ENCODE measurements around the gene IL23R.

IL23R gene

DNA sequence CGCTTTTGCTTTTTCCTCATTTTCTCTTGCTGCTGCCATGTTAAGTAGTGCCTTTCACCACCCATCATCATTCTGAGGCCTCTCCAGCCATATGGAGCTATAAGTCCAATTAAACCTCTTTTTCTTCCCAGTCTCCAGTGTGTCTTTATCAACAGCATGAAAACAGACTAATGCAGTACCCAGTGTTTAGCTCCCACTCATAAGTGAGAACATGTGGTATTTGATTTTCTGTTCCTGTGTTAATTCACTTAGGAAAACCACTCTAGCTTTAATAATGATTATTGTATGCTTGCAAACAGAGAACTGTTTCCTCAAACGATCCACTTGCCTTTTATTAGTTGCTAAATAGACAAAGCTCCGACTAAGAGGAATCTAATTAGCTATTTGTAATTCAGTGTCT lies 43.3 kb downstream of the IL23R start:
- no peak for DNase-seq (ENCODE audit: low read depth)
- H3K4me3 ChIP-seq (ENCODE audit: low read length): no peak overlapping the region
- TF ChIP-seq, protein P1, sequence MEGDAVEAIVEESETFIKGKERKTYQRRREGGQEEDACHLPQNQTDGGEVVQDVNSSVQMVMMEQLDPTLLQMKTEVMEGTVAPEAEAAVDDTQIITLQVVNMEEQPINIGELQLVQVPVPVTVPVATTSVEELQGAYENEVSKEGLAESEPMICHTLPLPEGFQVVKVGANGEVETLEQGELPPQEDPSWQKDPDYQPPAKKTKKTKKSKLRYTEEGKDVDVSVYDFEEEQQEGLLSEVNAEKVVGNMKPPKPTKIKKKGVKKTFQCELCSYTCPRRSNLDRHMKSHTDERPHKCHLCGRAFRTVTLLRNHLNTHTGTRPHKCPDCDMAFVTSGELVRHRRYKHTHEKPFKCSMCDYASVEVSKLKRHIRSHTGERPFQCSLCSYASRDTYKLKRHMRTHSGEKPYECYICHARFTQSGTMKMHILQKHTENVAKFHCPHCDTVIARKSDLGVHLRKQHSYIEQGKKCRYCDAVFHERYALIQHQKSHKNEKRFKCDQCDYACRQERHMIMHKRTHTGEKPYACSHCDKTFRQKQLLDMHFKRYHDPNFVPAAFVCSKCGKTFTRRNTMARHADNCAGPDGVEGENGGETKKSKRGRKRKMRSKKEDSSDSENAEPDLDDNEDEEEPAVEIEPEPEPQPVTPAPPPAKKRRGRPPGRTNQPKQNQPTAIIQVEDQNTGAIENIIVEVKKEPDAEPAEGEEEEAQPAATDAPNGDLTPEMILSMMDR (conservative IDR thresholded peaks at IDR 0.05; ENCODE audit: low read depth, low read length): no peak

DNA sequence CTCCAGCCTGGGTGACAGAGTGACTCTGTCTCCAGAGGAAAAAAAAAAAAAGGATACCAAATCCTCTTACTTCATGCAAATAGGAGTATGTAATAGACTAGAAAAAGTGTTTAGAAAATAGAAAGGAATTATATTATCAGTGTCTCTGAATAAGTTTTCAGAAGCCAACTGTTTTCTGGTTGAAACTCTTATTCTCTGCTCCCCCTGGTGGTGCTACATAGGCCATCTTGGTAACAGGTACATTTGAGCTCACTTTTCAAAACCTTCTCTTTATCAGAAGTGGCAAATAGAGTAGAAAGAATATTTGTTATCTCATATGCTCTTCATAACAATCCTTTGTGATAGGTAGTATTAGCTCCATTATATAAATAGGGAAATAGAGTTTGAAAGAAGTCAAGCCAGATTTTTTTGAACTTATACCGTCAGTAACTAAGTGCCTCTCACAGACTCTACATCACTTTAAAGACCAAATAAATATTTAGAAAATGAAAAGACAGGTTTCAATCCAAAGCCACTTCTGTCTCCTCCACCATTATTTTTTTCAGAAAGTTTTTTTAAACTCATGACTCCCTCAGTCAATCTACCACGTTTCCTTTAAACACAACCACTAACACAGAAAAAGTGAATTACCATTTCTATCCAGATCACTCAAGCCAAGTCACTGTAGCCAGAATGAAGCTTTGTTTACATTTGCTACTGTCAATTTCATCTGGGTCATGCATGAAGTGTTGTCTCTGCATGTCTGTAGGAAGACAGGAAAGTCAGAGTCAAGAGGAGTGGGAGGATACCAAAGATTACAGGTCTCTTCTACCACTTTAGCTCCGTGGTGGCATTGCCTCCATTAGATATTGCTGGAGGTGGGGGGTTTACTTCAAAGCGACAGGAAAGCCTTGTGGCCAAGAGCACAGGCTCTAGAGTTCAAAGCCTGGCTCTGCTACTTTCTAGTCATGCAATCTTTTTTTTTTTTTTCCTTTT lies 45.6 kb downstream of the IL23R start:
- TF ChIP-seq, protein P1 (conservative IDR thresholded peaks at IDR 0.05; ENCODE audit: low read depth, low read length): peak; percentile 73
- no peak overlapping the region for H3K4me3 ChIP-seq (ENCODE audit: low read length)
- DNase-seq (ENCODE audit: low read depth): no peak

DNA sequence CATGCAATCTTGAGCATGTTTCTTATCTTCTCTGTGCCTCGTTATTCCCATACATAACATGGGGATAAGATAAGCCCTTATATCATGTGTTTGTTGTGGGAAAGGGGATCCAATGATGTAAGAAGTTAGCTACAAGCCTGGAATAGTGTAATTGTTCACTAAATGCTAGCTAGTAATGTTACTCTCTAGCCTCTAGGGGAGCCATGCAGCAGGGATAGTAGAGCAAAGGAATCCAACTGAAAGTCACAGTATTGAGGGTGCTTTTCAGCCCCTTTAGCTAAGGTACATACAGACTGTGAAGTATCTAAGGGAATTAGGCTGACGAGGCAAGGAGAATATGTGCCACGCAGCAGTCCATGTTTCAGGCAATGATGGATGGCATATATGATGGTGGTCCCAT lies 46.9 kb downstream of the IL23R start:
- TF ChIP-seq, protein P1 (conservative IDR thresholded peaks at IDR 0.05; ENCODE audit: low read depth, low read length): peak; percentile 81
- DNase-seq (ENCODE audit: low read depth): no peak
- H3K4me3 ChIP-seq (ENCODE audit: low read length): no peak overlapping the region

DNA sequence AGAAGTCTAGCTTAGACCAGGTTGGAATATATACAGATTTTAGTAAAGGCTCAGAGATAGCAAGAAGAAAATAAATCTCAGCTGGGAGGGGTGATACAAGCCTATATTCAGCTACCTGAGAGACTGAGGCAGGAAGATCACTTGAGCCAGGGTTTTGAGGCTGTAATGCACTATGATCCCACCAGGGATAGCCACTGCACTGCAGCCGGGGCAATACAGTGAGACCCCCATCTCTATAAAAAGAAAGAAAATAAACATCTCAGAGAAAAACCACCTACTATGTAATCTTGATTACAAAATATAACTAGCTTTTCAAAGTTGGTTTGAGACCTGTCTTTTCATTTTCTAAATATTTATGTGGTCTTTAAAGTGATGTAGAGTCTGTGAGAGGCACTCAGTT lies 47.7 kb downstream of the IL23R start:
- TF ChIP-seq, protein P1 (conservative IDR thresholded peaks at IDR 0.05; ENCODE audit: low read depth, low read length): no peak
- DNase-seq (ENCODE audit: low read depth): no peak
- H3K4me3 ChIP-seq (ENCODE audit: low read length): no peak overlapping the region

GRCh38 chr1:67214420-67215174 lies 48.3 kb downstream of the IL23R start:
- no peak for DNase-seq (ENCODE audit: low read depth)
- no peak overlapping the region for H3K4me3 ChIP-seq (ENCODE audit: low read length)
- TF ChIP-seq, protein P1 (conservative IDR thresholded peaks at IDR 0.05; ENCODE audit: low read depth, low read length): peak; percentile 76

DNA sequence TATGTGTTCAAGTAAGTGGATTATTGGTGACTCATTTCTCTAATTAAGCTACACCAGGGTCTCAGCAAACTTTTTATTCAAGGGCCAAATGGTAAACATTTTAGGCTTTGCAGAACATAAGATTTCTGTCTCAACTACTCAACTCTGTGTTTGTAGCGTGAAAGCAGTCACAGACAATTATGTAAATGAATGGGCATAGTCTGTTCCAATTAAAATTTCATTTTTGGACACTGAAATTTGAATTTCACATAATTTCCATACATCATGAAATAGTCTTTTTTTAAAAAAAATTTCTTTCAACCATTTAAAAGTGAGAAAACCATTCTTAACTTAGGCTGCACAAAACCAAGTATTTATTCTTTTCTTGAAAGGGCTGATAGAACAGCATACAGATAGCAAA lies 50.1 kb downstream of the IL23R start:
- TF ChIP-seq, protein P1 (conservative IDR thresholded peaks at IDR 0.05; ENCODE audit: low read depth, low read length): no peak
- H3K4me3 ChIP-seq (ENCODE audit: low read length): no peak overlapping the region
- DNase-seq (ENCODE audit: low read depth): no peak
